A673 (cell line): ENCODE data around the gene BAZ1A. TPM values are rescaled to one million over a fixed set of nuclear protein-coding genes. Genes with fewer than 3 reads are reported as not detected.

Experiments
- BruUV-seq: library from RNA; stranded (reverse); fragments of 400-500 nt; replicated peaks from 2 replicates; lab custom pipeline; 2021; lab: Mats Ljungman, UMichigan
- CTCF ChIA-PET: fragments of 300-600 bp; sonication (Branson Sonifier 250); formaldehyde crosslinking; loops from one replicate; lab custom pipeline; 2022; ENCODE audit warnings: antibody characterized with exemption; lab: Charles Lee
- POLR2A ChIA-PET: fragments of 300-600 bp; sonication (Branson Sonifier 250); formaldehyde crosslinking; loops from one replicate; lab custom pipeline; 2022; ENCODE audit warnings: antibody characterized with exemption; ENCODE audit not compliant: low non-redundant PET; lab: Charles Lee
- DNase-seq: peaks from one replicate; pipeline ENCODE4 v3.0.0-alpha.2; 2015; ENCODE audit warnings: low spot score
- H3K27ac ChIP-seq: fragments of 200-600 bp; sonication (generic); 2 replicates; pipeline ENCODE4 v1.5.1; 2016; ENCODE audit warnings: mixed run types, low read depth, mild to moderate bottlenecking, mixed read lengths, antibody characterized with exemption, low read length; ENCODE audit not compliant: poor library complexity, severe bottlenecking
- H3K27me3 ChIP-seq: fragments of 200-600 bp; sonication (generic); replicated peaks from 2 replicates; pipeline ENCODE4 v1.6.1; 2017; ENCODE audit warnings: mixed run types, low read depth, mild to moderate bottlenecking, mixed read lengths, antibody characterized with exemption, low read length; ENCODE audit not compliant: insufficient read depth, poor library complexity
- H3K36me3 ChIP-seq: fragments of 200-600 bp; sonication (generic); 2 replicates; pipeline ENCODE4 v1.6.1; 2016; ENCODE audit warnings: mixed run types, mild to moderate bottlenecking, mixed read lengths, antibody characterized with exemption, low read length; ENCODE audit not compliant: insufficient read depth, poor library complexity, severe bottlenecking
- H3K4me1 ChIP-seq: fragments of 200-600 bp; sonication (generic); 2 replicates; pipeline ENCODE4 v1.6.1; 2017; ENCODE audit warnings: mixed run types, mild to moderate bottlenecking, mixed read lengths, antibody characterized with exemption, low read length; ENCODE audit not compliant: insufficient read depth, poor library complexity, severe bottlenecking
- H3K4me3 ChIP-seq: fragments of 200-600 bp; sonication (generic); 2 replicates; pipeline ENCODE4 v1.5.1; 2016; ENCODE audit warnings: low read depth, mixed run types, mild to moderate bottlenecking, mixed read lengths, low read length; ENCODE audit not compliant: poor library complexity, severe bottlenecking
- H3K9me3 ChIP-seq: fragments of 200-600 bp; sonication (generic); 2 replicates; pipeline ENCODE4 v1.6.1; 2016; ENCODE audit warnings: mixed run types, low read depth, mild to moderate bottlenecking, mixed read lengths, antibody characterized with exemption, low read length; ENCODE audit not compliant: poor library complexity, severe bottlenecking
- CTCF ChIP-seq: fragments of 300-800, 200-600 bp; sonication (generic); conservative IDR thresholded peaks from 2 replicates; pipeline ENCODE4 v1.5.1; 2017; ENCODE audit warnings: low read depth, mild to moderate bottlenecking, antibody characterized with exemption, low read length, moderate library complexity, mixed read lengths
- EZH2 ChIP-seq: fragments of 200-600 bp; sonication (generic); IDR thresholded peaks from 2 replicates; pipeline ENCODE4 v1.6.1; 2017; ENCODE audit warnings: borderline replicate concordance, low read depth, mild to moderate bottlenecking, mixed read lengths, antibody characterized with exemption, low read length; ENCODE audit not compliant: poor library complexity, severe bottlenecking
- intact Hi-C: fragments of 100-400 bp; cut with micrococcal nuclease; formaldehyde crosslinking; loops from one replicate; pipeline ENCODE4 v1.10.0; 2022; ENCODE audit not compliant: unreplicated experiment
- total RNA-seq: library from RNA; stranded (reverse); gene quantifications from 2 replicates; pipeline ENCODE4 v1.2.3, GENCODE V29; 2021

The BAZ1A gene
- total RNA-seq, 1 experiment from 2014 or later = 70.3 TPM

DNA sequence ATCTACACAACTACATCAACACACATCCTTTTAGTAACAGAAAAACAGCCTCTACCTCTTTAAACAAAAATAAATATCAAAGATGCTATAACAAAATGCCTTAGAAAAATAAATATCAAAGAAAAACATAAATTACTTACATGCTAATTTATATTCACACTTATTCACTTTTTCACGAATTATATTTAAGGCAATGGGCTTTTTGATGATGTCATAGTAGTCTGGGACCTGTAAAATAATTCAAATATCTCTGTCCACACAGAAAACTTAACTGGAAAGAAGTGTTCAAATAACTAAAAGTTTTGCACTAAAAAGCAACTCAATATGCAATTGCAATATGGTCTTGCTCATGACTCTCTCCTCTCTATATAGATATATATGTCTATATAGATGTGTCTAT lies 120.5 kb downstream of the BAZ1A start:
- ChIA-PET POLR2A (no interaction called here), CTCF (no interaction called here)
- TF ChIP-seq CTCF (no peak), EZH2 (no peak)
- no TSS peak for BruUV-seq
- H3K27me3 ChIP-seq = no peaks in the 10 kb centered on the region
- H3K9me3 ChIP-seq = no peaks in the 10 kb centered on the region
- peaks cover 22% of the 10 kb centered on the region for H3K36me3 ChIP-seq
- no peaks in the 10 kb centered on the region for H3K4me1 ChIP-seq
- H3K4me3 ChIP-seq = no peak overlapping the region
- DNase-seq = no peak
- intact Hi-C loops = no loop called here
- H3K27ac ChIP-seq = no peak overlapping the region

GRCh38 chr14:34750670-34751069 lies 124.5 kb downstream of the BAZ1A start:
- no peak overlapping the region for H3K4me3 ChIP-seq
- intact Hi-C loops = no loop called here
- H3K36me3 ChIP-seq = peaks cover 13% of the 10 kb centered on the region
- no peak overlapping the region for H3K27ac ChIP-seq
- no peaks in the 10 kb centered on the region for H3K27me3 ChIP-seq
- CTCF ChIA-PET = no interaction called here
- H3K9me3 ChIP-seq = no peaks in the 10 kb centered on the region
- no peak for DNase-seq
- H3K4me1 ChIP-seq = no peaks in the 10 kb centered on the region
- TF ChIP-seq CTCF (no peak), EZH2 (no peak)
- no TSS peak for BruUV-seq
- POLR2A ChIA-PET = no interaction called here

DNA sequence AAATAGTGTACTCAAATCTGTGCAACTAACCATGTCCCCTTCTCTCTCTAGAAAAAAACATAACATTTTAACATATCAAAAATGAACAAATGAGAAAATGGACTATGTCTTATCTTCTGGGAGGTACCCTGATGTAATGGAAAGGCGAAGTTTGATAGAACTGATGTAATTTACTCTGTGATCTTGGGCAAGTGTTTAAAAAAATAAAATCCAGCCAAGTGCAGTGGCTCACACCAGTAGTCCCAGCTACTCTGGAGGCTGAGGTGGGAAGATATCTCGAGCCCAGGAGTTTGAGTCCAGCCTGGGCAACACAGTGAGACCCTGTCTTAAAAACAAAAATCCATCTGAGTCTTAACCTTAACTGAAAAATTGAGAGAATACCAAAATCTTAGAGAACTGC lies 124.9 kb downstream of the BAZ1A start:
- DNase-seq = no peak
- Histone ChIP-seq H3K27me3 (no peaks in the 10 kb centered on the region), H3K27ac (no peak overlapping the region), H3K9me3 (no peaks in the 10 kb centered on the region), H3K36me3 (peaks cover 13% of the 10 kb centered on the region), H3K4me1 (no peaks in the 10 kb centered on the region), H3K4me3 (no peak overlapping the region)
- ChIA-PET CTCF (no interaction called here), POLR2A (no interaction called here)
- TF ChIP-seq CTCF (no peak), EZH2 (no peak)
- intact Hi-C loops = no loop called here
- BruUV-seq = no TSS peak
